IMR-90 (cell line): ENCODE results near the gene PITRM1. TPM values are rescaled to one million over a fixed set of nuclear protein-coding genes. Genes with fewer than 3 reads are reported as not detected.

Experiments used
- ATAC-seq: fragments of 200-7000 bp; cut with Tn5 transposase; 2 replicates; pipeline ENCODE4 v1.9.1; 2020; ENCODE audit warnings: low read depth, mild to moderate bottlenecking, moderate library complexity
- BruUV-seq: library from RNA; stranded (reverse); fragments of 400-500 nt; replicated peaks from 2 replicates; lab custom pipeline; 2021; lab: Mats Ljungman, UMichigan
- CTCF ChIA-PET: fragments of 300-600 bp; formaldehyde crosslinking; extraction: SDS; loops from one replicate; lab custom pipeline; 2021; ENCODE audit warnings: antibody characterized with exemption; lab: Yijun Ruan, JAX
- POLR2A ChIA-PET: fragments of 300-600 bp; sonication (Branson Sonifier 250); formaldehyde crosslinking; loops from one replicate; lab custom pipeline; 2022; ENCODE audit warnings: antibody characterized with exemption; ENCODE audit not compliant: unreplicated experiment; lab: Charles Lee
- DNase-seq: peaks from one replicate; pipeline ENCODE4 v3.0.0; 2013
- H2AFZ ChIP-seq: replicated peaks from 2 replicates; pipeline ENCODE3; 2013; ENCODE audit warnings: low read length, mild to moderate bottlenecking; ENCODE audit not compliant: poor library complexity
- H2AK5ac ChIP-seq: 2 replicates; pipeline ENCODE4 v1.6.1; 2013; ENCODE audit warnings: low read depth, low read length, inconsistent platforms
- H2AK9ac ChIP-seq: replicated peaks from 2 replicates; pipeline ENCODE3; 2013; ENCODE audit warnings: mild to moderate bottlenecking, low read depth, low read length, moderate library complexity; ENCODE audit not compliant: poor library complexity
- H2BK120ac ChIP-seq: 2 replicates; pipeline ENCODE4 v1.6.1; 2013; ENCODE audit warnings: low read depth, low read length, inconsistent platforms
- H2BK15ac ChIP-seq: 3 replicates; pipeline ENCODE4 v1.6.1; 2013; ENCODE audit warnings: low read depth, low read length, inconsistent platforms
- H2BK20ac ChIP-seq: 2 replicates; pipeline ENCODE4 v1.6.1; 2013; ENCODE audit warnings: low read depth, mild to moderate bottlenecking, inconsistent platforms, low read length, moderate library complexity
- H2BK5ac ChIP-seq: 2 replicates; pipeline ENCODE4 v1.6.1; 2013; ENCODE audit warnings: mild to moderate bottlenecking, low read depth, low read length, inconsistent platforms; ENCODE audit not compliant: poor library complexity, severe bottlenecking
- H3K14ac ChIP-seq: replicated peaks from 2 replicates; pipeline ENCODE4 v1.6.1; 2013; ENCODE audit warnings: low read depth, low read length, inconsistent platforms
- H3K18ac ChIP-seq: 2 replicates; pipeline ENCODE4 v1.6.1; 2013; ENCODE audit warnings: low read depth, low read length, control low read depth
- H3K23ac ChIP-seq: 2 replicates; pipeline ENCODE4 v1.6.1; 2013; ENCODE audit warnings: low read depth, low read length, inconsistent platforms
- H3K27ac ChIP-seq: 2 replicates; pipeline ENCODE4 v1.5.1; 2013; ENCODE audit warnings: mild to moderate bottlenecking, control low read depth, low read length; ENCODE audit not compliant: insufficient read depth
- H3K27me3 ChIP-seq: 2 replicates; pipeline ENCODE4 v1.6.1; 2013; ENCODE audit warnings: low read length; ENCODE audit not compliant: control insufficient read depth, insufficient read depth
- H3K36me3 ChIP-seq: 2 replicates; pipeline ENCODE4 v1.6.1; 2013; ENCODE audit warnings: low read length, mixed read lengths; ENCODE audit not compliant: control insufficient read depth, insufficient read depth
- H3K4ac ChIP-seq: 2 replicates; pipeline ENCODE4 v1.6.1; 2013; ENCODE audit warnings: low read depth, low read length, inconsistent platforms
- H3K4me1 ChIP-seq: 2 replicates; pipeline ENCODE4 v1.6.1; 2013; ENCODE audit warnings: low read length, mixed read lengths; ENCODE audit not compliant: control insufficient read depth, insufficient read depth
- H3K4me2 ChIP-seq: 2 replicates; pipeline ENCODE4 v1.6.1; 2013; ENCODE audit warnings: low read depth, mild to moderate bottlenecking, control low read depth, low read length, moderate library complexity
- H3K4me3 ChIP-seq: 2 replicates; pipeline ENCODE4 v1.5.1; 2013; ENCODE audit warnings: low read depth, mild to moderate bottlenecking, control low read depth, low read length, moderate library complexity; ENCODE audit not compliant: insufficient read depth
- H3K56ac ChIP-seq: 2 replicates; pipeline ENCODE4 v1.6.1; 2013; ENCODE audit warnings: low read length, inconsistent platforms; ENCODE audit not compliant: insufficient read depth; ENCODE audit errors: extremely low read depth
- H3K79me1 ChIP-seq, 2 experiments: 2 replicates each; pipeline ENCODE4 v1.6.1; 2013; ENCODE audit warnings: low read length in 2 of 2, inconsistent platforms in 1 of 2, low read depth in 1 of 2
- H3K9ac ChIP-seq: 2 replicates; pipeline ENCODE4 v1.6.1; 2013; ENCODE audit warnings: low read depth, low read length, control low read depth
- H3K9me1 ChIP-seq: 2 replicates; pipeline ENCODE4 v1.6.1; 2013; ENCODE audit warnings: low read length, inconsistent platforms; ENCODE audit not compliant: insufficient read depth
- H3K9me3 ChIP-seq: 2 replicates; pipeline ENCODE4 v1.6.1; 2013; ENCODE audit warnings: low read length; ENCODE audit not compliant: control insufficient read depth, insufficient read depth
- H4K20me1 ChIP-seq: 2 replicates; pipeline ENCODE4 v1.6.1; 2013; ENCODE audit warnings: low read length, inconsistent platforms; ENCODE audit not compliant: insufficient read depth
- H4K5ac ChIP-seq: 2 replicates; pipeline ENCODE4 v1.6.1; 2013; ENCODE audit warnings: mild to moderate bottlenecking, low read depth, low read length, control low read depth
- H4K8ac ChIP-seq, 2 experiments: 2 replicates each; pipeline ENCODE4 v1.6.1; 2013; ENCODE audit warnings: low read depth in 2 of 2, low read length in 2 of 2, control low read depth in 1 of 2, inconsistent platforms in 1 of 2
- H4K91ac ChIP-seq: 2 replicates; pipeline ENCODE4 v1.6.1; 2013; ENCODE audit warnings: low read depth, low read length, inconsistent platforms; ENCODE audit not compliant: insufficient read depth
- BHLHE40 ChIP-seq: fragments of 150-350 bp; IDR thresholded peaks from 2 replicates; pipeline ENCODE4 v1.6.1; 2016; ENCODE audit warnings: mild to moderate bottlenecking, low read depth, low read length
- CEBPB ChIP-seq: IDR thresholded peaks from 2 replicates; pipeline ENCODE4 v1.6.1; 2012; ENCODE audit warnings: low read depth, low read length, improper control_type of control experiment
- CHD1 ChIP-seq: IDR thresholded peaks from 2 replicates; pipeline ENCODE4 v1.6.1; 2012; ENCODE audit warnings: low read depth, low read length, improper control_type of control experiment
- FOS ChIP-seq: fragments of 150-350 bp; IDR thresholded peaks from 2 replicates; pipeline ENCODE4 v1.6.1; 2016; ENCODE audit warnings: low read depth, low read length
- MAFK ChIP-seq: IDR thresholded peaks from 2 replicates; pipeline ENCODE4 v1.6.1; 2012; ENCODE audit warnings: low read depth, low read length, improper control_type of control experiment
- MAZ ChIP-seq: IDR thresholded peaks from 2 replicates; pipeline ENCODE4 v1.6.1; 2012; ENCODE audit warnings: low read depth, mild to moderate bottlenecking, low read length, improper control_type of control experiment, moderate library complexity, borderline replicate concordance
- NFE2L2 ChIP-seq: fragments of 150-350 bp; IDR thresholded peaks from 2 replicates; pipeline ENCODE4 v1.6.1; 2016; ENCODE audit warnings: low read depth, mild to moderate bottlenecking, low read length
- POLR2A ChIP-seq: IDR thresholded peaks from 2 replicates; pipeline ENCODE4 v1.6.1; 2012; ENCODE audit warnings: mild to moderate bottlenecking, low read depth, low read length
- RAD21 ChIP-seq: IDR thresholded peaks from 2 replicates; pipeline ENCODE4 v1.6.1; 2012; ENCODE audit warnings: low read length, improper control_type of control experiment
- RCOR1 ChIP-seq: IDR thresholded peaks from 2 replicates; pipeline ENCODE4 v1.6.1; 2012; ENCODE audit warnings: mild to moderate bottlenecking, low read length, improper control_type of control experiment; ENCODE audit not compliant: insufficient replicate concordance
- RFX5 ChIP-seq: IDR thresholded peaks from 2 replicates; pipeline ENCODE4 v1.8.0; 2012; ENCODE audit warnings: low read depth, mild to moderate bottlenecking, low read length, moderate library complexity
- SMC3 ChIP-seq: fragments of 150-350 bp; IDR thresholded peaks from 2 replicates; pipeline ENCODE4 v1.6.1; 2016; ENCODE audit warnings: low read depth, mild to moderate bottlenecking, antibody characterized with exemption, low read length, moderate library complexity
- WGBS, 2 experiments: methylation state at CpG; one replicate each; pipeline versions ENCODE4 v1.1.5 to v1.1.7; 2013; ENCODE audit warnings: missing lambda C conversion rate in 2 of 2; ENCODE audit not compliant: insufficient read length in 1 of 2; ENCODE audit errors: extremely low coverage in 2 of 2; 5-methylcytosine and 5-hydroxymethylcytosine counted together
- dilution Hi-C: fragments of 300-500 bp; cut with HindIII; formaldehyde crosslinking; loops from one replicate; pipeline ENCODE4 v1.14.3; 2018; ENCODE audit warnings: low sequenced_read_pairs; ENCODE audit not compliant: unreplicated experiment
- in situ Hi-C: fragments of 300-500 bp; cut with MboI; formaldehyde crosslinking; loops from 3 replicates; pipeline ENCODE4 v1.14.3; 2019; ENCODE audit warnings: low sequenced_read_pairs, inconsistent platforms, mixed read lengths
- intact Hi-C: fragments of 100-400 bp; cut with micrococcal nuclease; formaldehyde crosslinking; loops from 2 replicates; pipeline ENCODE4 v1.10.0; 2022
- polyA plus RNA-seq, 3 experiments: library from polyadenylated mRNA; depleted of rRNA; stranded (reverse); fragments of >200 nt; gene quantifications; 2 replicates each; pipeline ENCODE4 v1.2.3, GENCODE V29; 2012; ENCODE audit warnings: low replicate concordance in 1 of 3
- total RNA-seq: library from RNA; depleted of rRNA; stranded (reverse); fragments of >200 nt; gene quantifications from 2 replicates; pipeline ENCODE4 v1.2.3, GENCODE V29; 2012
- TF ChIP-seq, protein P1 (sequence below): fragments of 150-350 bp; IDR thresholded peaks from 2 replicates; pipeline ENCODE4 v1.6.1; 2017; ENCODE audit warnings: mild to moderate bottlenecking, antibody characterized with exemption, low read length, low read depth
- TF ChIP-seq, protein P2 (sequence below): conservative IDR thresholded peaks from 2 replicates; pipeline ENCODE4 v1.5.1; 2012; ENCODE audit warnings: mild to moderate bottlenecking, low read depth, low read length, improper control_type of control experiment

Gene PITRM1
- total and polyA plus RNA-seq, 2 of the 4 experiments (the other 2 are of a cell fraction): 97.1 to 124 TPM

DNA sequence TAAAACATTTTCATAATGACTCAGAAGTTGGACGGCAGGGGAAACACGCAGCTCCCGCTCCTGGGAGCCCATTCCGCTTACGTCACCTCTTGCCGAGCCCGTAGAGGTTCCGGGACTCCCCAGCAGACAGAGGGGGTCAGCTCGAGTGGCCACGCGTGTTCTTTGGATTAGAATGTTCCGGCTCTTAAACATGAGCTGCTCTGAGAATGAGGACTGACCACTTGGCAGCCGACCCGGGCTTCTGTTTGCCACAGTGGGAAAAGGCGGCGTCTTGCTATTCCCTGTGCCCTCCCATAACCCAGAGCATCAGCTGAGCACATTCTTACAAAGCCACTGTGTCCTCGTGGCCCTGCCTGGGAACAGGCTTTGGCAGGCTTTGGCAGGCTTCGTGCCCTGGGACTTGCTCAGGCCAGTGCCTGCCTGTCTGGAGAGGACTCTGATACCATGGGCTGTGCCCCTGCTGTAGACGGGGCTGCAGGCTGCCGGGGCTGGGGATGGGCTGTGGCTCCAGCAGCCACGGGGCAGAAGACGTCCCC is 65.1 kb downstream of the PITRM1 start:
- Histone ChIP-seq H2AFZ (peak overlapping the region; percentile 11), H2BK15ac (0 out of 3 replicates have a peak overlapping the region, but pooled peaks have one; percentile 32), H3K14ac (peak overlapping the region; percentile 53), H4K91ac (peak overlapping the region; percentile 75), H2BK20ac (peak overlapping the region; percentile 51; the same call in 1 of the 2 replicates), H3K23ac (0 out of 2 replicates have a peak overlapping the region, but pooled peaks have one; percentile 13), H3K56ac (0 out of 2 replicates have a peak overlapping the region, but pooled peaks have one; percentile 56), H3K36me3 (peaks cover 72% of the 10 kb centered on the region), H2AK9ac (peak overlapping the region; percentile 47), H3K4ac (peak overlapping the region; percentile 76), H2BK5ac (peak overlapping the region; percentile 93), H3K4me2 (no peak overlapping the region), H3K27me3 (no peaks in the 10 kb centered on the region), H3K9me3 (no peaks in the 10 kb centered on the region), H3K27ac (peak overlapping the region; percentile 77), H3K9me1 (peaks cover 28% of the 10 kb centered on the region), H2BK120ac (peak overlapping the region; percentile 79), H3K79me1 (peaks cover 44 to 78% of the 10 kb centered on the region in 2 experiments), H4K8ac (peak overlapping the region; percentile 0 to 76), H3K18ac (peak overlapping the region; percentile 8), H4K20me1 (peaks cover 31% of the 10 kb centered on the region), H3K4me3 (no peak overlapping the region), H2AK5ac (peak overlapping the region; percentile 73; the same call in 1 of the 2 replicates), H3K4me1 (peaks cover 11% of the 10 kb centered on the region), H3K9ac (peak overlapping the region; percentile 32), H4K5ac (peak overlapping the region; percentile 79)
- POLR2A ChIA-PET: interaction anchor here (0.6 kb wide), 1 partner anchor 1992 kb away, joined by 3 read pairs; no protein-coding TSS in a partner anchor
- dilution Hi-C loops: no loop called here
- WGBS, 2 experiments: 9% methylated on average over 8 of the region's 22 CpGs; no CpG with 5 or more reads in 1 of the 2 experiments
- intact Hi-C loops: loop anchor here (1.0 to 5.0 kb wide), 3 partner anchors 12 to 180 kb away; partner anchors contain the start of gene PFKP
- DNase-seq: peak; percentile 98
- no TSS peak for BruUV-seq
- in situ Hi-C loops: no loop called here
- CTCF ChIA-PET: no interaction called here
- ATAC-seq: peak; percentile 90
- TF ChIP-seq RCOR1 (no peak), POLR2A (0 out of 2 replicates have a peak, but pooled peaks have one; percentile 16), MAFK (no peak), CEBPB (peak; percentile 45; the same call in 1 of the 2 replicates), NFE2L2 (peak; percentile 77), FOS (peak; percentile 84), RAD21 (no peak), CHD1 (no peak), SMC3 (no peak), MAZ (peak; percentile 80; the same call in 1 of the 2 replicates), BHLHE40 (peak; percentile 50; the same call in 1 of the 2 replicates), RFX5 (no peak)
- TF ChIP-seq, protein P1, sequence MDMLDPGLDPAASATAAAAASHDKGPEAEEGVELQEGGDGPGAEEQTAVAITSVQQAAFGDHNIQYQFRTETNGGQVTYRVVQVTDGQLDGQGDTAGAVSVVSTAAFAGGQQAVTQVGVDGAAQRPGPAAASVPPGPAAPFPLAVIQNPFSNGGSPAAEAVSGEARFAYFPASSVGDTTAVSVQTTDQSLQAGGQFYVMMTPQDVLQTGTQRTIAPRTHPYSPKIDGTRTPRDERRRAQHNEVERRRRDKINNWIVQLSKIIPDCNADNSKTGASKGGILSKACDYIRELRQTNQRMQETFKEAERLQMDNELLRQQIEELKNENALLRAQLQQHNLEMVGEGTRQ: peak; percentile 71
- TF ChIP-seq, protein P2, sequence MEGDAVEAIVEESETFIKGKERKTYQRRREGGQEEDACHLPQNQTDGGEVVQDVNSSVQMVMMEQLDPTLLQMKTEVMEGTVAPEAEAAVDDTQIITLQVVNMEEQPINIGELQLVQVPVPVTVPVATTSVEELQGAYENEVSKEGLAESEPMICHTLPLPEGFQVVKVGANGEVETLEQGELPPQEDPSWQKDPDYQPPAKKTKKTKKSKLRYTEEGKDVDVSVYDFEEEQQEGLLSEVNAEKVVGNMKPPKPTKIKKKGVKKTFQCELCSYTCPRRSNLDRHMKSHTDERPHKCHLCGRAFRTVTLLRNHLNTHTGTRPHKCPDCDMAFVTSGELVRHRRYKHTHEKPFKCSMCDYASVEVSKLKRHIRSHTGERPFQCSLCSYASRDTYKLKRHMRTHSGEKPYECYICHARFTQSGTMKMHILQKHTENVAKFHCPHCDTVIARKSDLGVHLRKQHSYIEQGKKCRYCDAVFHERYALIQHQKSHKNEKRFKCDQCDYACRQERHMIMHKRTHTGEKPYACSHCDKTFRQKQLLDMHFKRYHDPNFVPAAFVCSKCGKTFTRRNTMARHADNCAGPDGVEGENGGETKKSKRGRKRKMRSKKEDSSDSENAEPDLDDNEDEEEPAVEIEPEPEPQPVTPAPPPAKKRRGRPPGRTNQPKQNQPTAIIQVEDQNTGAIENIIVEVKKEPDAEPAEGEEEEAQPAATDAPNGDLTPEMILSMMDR: no peak
